Stimulated activated CD4-positive, alpha-beta T cell treated with anti-CD3 and anti-CD28 coated beads, Interleukin-15, amount 100 ng/mL, for 24 hours (primary cell): ENCODE data around the gene INO80C.
"Not testable (repeated sequence)": the region's sequence is repeated elsewhere in the genome, so short reads cannot be mapped to it uniquely, and the experiment has no call there.

Source experiments
- DNase-seq: peaks from one replicate; pipeline ENCODE4 v3.0.0-alpha.2; 2020

Gene INO80C

GRCh38 chr18:35512761-35513160, 15.0 kb upstream of the INO80C start:
- no peak for DNase-seq

DNA sequence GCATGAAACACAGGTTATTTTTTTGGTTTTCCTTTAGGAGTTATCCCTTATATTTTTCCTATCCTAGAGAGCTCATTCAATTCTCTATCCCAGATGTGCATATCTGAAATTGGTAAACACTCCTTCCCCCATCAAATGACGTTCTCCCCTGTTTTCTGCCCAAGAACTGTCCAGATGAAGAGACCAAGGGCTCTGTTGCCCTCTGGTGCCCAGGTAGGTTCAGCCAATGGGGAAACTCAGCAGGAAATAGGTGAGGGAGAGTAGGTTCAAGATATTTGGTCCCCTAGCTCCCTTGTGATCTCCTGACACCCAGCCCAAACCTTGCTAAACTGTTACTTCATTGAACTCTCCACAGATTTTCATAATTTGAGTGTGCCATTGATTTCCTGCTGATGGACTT, 14.1 kb upstream of the INO80C start:
- no peak for DNase-seq

DNA sequence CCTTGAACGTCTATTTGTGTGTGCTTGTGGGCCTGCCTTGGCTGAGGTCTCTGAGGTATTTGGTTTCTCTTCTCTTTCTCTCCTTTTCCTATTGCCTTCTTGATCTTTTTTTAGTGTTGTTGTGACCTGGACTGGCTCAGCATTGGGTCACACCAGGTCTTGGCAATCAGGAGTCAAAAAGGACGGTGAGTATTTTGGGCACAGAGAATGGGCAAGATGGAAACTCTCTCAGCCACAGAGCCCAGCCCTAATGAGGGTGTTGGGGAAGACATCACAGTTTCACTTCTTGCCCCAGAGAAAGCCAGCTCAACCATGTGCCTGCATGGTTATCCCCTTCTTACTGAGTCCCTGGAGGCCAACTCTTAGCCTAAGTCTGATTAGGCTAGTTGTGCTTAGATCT, 13.7 kb upstream of the INO80C start:
- no peak for DNase-seq

GRCh38 chr18:35510076-35510651, 12.4 kb upstream of the INO80C start:
- DNase-seq, result no peak

- DNase-seq, result no peak
These were observed 11.1 kb upstream of the INO80C start for GRCh38 chr18:35508746-35509338.

DNA sequence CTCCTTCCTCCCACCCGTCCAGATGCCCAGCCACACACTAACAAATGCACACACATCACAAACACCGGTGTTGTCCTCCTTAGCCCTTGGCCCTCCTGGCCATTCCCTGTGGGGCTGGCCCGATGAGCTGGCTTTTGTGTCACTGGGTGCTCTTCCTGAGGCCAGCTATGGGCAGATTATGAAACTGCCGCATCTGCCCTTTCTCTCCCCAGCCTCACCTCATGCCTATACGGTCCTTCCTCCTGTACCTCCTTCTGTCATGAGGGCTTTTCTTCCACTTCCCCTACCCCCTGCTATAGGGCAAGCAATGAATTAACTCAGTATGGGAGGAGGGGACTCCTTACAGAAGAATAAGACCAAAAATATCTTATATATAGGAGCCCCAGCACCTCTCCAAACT, 10.3 kb upstream of the INO80C start:
- DNase-seq, result no peak

DNA sequence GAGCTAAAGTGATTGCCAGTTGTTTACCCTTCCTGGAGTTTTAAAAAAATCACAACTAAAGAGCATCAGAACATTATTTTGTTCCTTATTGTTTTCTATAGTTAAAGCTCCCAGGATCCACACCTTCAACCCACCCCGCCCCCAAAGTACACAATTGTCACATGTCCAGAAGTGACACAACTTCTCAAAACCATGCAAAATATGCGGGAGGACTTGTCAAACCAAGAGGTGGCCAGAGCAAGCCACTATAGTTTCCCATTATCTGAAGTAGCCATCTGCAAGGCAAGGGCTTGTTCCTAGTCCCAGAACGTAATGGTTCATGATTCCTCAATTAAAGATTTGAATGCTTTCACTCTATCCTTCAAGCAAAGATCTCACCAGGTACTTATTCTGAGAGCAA, 9.9 kb upstream of the INO80C start:
- DNase-seq, result no peak

GRCh38 chr18:35507192-35507591, 9.4 kb upstream of the INO80C start:
- DNase-seq, result no peak

DNA sequence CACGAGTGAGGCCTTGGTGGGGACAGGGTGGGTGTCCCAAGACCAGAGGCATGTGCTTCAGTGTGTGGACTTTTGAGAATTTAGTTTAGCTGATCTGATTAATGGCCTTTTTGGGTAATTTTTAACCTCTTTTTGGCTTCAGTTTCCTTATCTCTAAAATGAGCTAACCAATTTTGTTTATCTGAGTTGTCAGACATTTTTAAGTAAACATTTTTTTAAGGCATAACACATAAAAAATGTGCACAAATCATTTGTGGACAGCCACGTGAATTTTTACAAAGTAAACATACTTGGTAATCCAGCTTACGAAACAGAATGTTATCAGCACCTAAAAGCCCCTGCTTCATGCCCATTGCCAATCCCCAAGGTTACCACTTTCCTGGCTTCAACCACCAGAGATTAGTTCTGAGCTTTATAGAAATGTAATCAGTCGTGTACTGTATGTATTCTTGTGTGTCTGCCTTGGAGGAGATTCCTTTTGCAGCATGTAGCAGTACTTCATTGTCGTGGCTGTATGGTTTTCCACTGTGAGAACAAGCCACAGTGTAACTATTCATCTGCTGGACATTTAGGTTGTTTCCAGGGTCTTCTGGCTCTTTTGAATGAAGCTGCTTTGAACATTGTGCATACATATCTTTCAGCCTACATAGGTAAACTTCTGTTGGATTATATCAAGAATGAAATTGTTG, 8.4 kb upstream of the INO80C start:
- no peak for DNase-seq

DNA sequence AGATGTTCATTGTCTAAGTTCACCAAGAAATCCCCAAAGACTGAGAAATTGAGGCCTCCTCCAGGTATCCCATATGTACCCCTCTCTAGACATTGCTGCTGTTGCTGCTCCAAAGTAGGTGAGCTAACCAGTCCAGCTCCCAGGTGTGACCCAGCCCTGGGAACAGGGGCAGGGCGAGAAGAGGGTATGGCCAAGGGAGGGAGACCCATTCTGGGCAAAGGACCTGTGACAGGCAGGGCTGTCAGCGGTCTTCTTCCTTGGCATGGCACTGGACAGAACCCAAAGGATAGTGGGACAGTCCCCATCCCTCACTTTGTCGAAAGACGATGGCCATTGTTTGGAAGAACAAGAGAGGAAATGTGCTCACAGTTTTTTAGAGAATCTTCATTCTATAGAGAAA, 7.2 kb upstream of the INO80C start:
- DNase-seq, result no peak

DNA sequence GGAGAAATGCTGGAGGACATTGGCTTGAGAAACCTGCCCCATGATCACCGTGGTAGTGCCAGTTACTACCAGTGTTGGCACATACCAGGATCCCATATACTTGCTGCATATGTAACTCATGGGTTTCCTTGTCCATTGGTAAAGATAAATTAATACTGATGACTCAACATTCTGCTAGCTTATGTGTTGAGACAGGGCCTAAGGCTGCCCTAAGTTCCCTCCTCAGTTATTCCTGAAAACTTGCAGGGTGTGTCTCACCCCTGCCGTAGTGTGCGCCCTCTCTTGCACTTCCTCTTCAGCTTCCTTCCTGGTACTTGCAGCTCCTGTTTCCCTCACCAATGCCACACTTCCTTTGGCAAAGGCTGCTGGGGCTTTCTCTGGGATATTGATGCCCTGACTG, 4.3 kb upstream of the INO80C start:
- DNase-seq, result no peak

GRCh38 chr18:35501369-35501768, 3.6 kb upstream of the INO80C start:
- no peak for DNase-seq

- DNase-seq, result no peak
These were observed 2.4 kb upstream of the INO80C start for GRCh38 chr18:35500113-35500512.

DNA sequence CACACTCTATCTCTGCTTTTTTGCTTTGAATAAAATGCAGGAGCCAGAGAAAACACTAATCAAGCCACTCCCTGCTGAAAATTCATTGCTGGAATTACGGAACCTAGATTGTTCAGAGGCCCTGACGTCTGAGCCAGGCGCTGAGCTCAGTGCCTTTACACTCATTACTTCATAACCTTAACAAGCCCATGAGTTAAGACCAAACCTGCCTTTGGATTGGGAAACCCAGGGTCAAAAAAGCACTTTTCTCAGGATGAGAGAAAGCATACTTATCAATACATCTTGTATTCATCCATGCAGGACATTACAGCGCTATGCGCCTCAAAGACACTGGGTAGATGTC, 762 bp downstream of the INO80C start:
- DNase-seq, result peak; percentile 26

GRCh38 chr18:35495536-35496314, 2.0 kb downstream of the INO80C start:
- DNase-seq, result no peak

DNA sequence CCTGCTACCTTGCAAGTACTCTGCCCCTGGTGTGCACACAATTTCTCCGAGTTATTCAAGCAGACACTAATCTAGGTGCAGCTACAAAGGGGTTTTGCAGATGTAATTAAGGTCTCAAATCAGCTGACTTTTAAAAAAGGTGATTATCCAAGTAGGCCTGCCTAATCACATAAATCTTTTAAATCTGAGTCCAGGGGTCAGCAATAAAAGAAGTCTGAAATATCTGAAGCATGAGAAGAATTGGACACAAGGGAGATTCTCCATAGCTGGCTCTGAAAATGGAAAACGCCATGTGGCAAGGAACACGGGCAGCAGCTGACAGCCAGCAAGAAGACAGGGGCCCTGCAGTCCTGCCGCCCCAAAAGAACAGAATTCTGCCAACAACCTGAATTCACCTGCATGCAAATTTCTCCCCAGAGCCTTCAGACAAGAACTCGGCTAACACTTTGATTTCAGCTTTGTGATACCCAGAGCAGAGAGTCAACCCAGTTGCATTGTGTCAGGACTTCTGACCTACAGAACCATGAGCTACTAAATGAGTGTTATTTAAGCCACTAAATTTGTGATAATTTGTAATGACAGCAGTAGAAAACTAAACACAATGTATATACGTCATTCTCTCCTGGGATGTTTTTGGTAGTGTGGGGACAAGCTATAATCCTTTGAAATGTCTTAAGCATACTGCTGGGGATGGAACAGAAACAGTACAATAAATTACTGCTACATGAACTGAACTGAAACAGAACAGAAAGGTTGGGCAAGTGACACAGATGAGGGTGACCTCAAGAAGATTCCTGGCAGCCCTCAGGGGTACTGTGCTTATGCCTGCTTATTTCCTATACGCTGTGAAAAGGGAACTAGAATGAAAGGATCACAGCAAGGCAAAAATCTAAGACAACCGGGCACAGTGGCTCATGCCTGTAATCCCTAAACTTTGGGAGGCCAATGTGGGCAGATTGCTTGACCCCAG, 3.2 kb downstream of the INO80C start:
- DNase-seq, result no peak

DNA sequence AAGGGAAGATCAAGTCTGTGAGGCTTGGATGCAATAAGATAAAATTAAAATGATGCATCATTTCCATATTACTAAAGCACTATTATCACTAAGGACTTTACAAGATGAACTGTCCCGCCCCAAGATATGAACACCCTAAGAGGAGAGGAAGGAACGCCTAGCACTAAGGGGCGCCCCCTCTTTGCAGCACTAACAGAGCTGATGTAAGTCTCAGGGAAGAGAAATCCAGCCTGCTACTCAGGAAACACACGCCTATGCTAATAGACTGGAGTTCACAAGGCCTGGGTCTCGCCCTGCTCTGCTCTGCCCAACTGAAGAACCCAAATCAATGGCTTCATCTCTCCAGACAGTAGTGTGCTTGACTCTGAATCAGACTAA, 6.1 kb downstream of the INO80C start:
- DNase-seq, result no peak

GRCh38 chr18:35490894-35491699, 6.7 kb downstream of the INO80C start:
- no peak for DNase-seq

- no peak for DNase-seq
These were observed 7.8 kb downstream of the INO80C start for GRCh38 chr18:35489913-35490490.

DNA sequence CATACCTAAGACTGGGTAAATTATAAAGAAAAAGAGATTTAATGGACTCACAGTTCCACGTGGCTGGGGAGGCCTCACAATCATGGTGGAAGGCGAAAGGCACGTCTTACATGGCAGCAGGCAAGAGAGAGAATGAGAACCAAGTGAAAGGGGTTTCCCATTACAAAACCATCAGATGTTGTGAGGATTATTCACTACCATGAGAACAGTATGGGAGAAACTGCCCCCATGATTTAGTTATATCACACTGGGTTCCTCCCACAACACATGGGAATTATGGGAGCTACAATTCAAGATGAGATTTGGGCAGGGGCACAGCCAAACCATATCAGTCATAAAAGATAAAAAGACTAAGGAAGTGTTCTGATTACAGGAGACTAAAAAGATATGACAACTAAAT, 8.5 kb downstream of the INO80C start:
- not testable (repeated sequence) for DNase-seq

DNA sequence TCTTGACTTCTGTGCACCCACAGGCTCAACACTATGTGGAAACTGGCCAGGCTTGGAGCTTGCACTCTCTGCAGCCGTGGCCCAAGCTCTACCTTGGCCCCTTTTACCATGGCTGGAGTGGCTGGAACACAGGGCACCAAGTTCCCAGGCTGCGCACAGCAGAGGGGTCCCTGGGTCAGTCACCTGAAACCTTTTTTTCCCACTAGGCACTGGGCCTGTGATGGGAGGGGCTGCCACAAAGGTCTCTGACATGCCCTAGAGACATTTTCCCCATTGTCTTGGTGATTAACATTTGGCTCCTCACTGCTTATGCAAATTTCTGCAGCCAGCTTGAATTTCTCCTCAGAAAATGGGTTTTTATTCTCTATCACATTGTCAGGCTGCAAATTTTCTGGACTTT, 9.4 kb downstream of the INO80C start:
- not testable (repeated sequence) for DNase-seq

GRCh38 chr18:35487525-35487924, 10.2 kb downstream of the INO80C start:
- DNase-seq, result not testable (repeated sequence)
